Peyer's patch (tissue), 4 donors: Measurements from ENCODE around the gene PEA15. TPM values are rescaled to one million over a fixed set of nuclear protein-coding genes. Genes with fewer than 3 reads are reported as not detected.
A peak's percentile ranks its signal among the peaks of the same experiment; 100 is the strongest.

Experiments used
- DNase-seq, 3 donors: peaks; one replicate each; pipeline ENCODE4 v3.0.0-alpha.2; 2017 to 2019
- H3K27ac ChIP-seq, 4 donors: fragments of 200-600 bp; sonication (generic); one replicate each; pipeline ENCODE4 v1.5.1; 2016 to 2019
- H3K27me3 ChIP-seq, 2 donors: fragments of 200-600 bp; sonication (generic); one replicate each; pipeline ENCODE4 v1.5.1; 2019
- H3K36me3 ChIP-seq, 3 donors: fragments of 200-600 bp; sonication (generic); one replicate each; pipeline ENCODE4 v1.5.1; 2016 to 2019
- H3K4me1 ChIP-seq, 4 donors: fragments of 200-600 bp; sonication (generic); one replicate each; pipeline ENCODE4 v1.5.1; 2016 to 2019
- H3K4me3 ChIP-seq, 4 donors: fragments of 200-600 bp; sonication (generic); 1 replicate in 3 of 4; 2 replicates in 1 of 4; pipeline ENCODE4 v1.5.1; 2016 to 2019; ENCODE audit warnings: mild to moderate bottlenecking in 1 of 4
- H3K9me3 ChIP-seq, 4 donors: fragments of 200-600 bp; sonication (generic); one replicate each; pipeline ENCODE4 v1.5.1; 2016 to 2019; ENCODE audit warnings: mild to moderate bottlenecking in 1 of 4
- POLR2A ChIP-seq, 2 donors: fragments of 450-650 bp; IDR thresholded peaks; one replicate each; pipeline ENCODE4 v1.5.1; 2017; ENCODE audit warnings: antibody characterized with exemption in 2 of 2, mild to moderate bottlenecking in 2 of 2, moderate library complexity in 2 of 2
- total RNA-seq, 4 donors: library from RNA; depleted of rRNA; stranded (reverse); fragments of >200 nt; gene quantifications; one replicate each; pipeline ENCODE4 v1.1.0, GENCODE V29; 2016
- TF ChIP-seq, protein P1 (sequence below), 6 experiments: fragments of 450-650 bp in 4 of 6; fragments of 200-600 bp in 2 of 6; sonication (generic) in 1 of 6; IDR thresholded peaks; one replicate each; pipeline ENCODE4 v1.5.1; 2017 to 2019; ENCODE audit warnings: antibody characterized with exemption in 6 of 6, mild to moderate bottlenecking in 3 of 6, moderate library complexity in 1 of 6

Gene PEA15
- 10 to 100 TPM; 10.2 to 34.7 (median 17.3) TPM for total RNA-seq

DNA sequence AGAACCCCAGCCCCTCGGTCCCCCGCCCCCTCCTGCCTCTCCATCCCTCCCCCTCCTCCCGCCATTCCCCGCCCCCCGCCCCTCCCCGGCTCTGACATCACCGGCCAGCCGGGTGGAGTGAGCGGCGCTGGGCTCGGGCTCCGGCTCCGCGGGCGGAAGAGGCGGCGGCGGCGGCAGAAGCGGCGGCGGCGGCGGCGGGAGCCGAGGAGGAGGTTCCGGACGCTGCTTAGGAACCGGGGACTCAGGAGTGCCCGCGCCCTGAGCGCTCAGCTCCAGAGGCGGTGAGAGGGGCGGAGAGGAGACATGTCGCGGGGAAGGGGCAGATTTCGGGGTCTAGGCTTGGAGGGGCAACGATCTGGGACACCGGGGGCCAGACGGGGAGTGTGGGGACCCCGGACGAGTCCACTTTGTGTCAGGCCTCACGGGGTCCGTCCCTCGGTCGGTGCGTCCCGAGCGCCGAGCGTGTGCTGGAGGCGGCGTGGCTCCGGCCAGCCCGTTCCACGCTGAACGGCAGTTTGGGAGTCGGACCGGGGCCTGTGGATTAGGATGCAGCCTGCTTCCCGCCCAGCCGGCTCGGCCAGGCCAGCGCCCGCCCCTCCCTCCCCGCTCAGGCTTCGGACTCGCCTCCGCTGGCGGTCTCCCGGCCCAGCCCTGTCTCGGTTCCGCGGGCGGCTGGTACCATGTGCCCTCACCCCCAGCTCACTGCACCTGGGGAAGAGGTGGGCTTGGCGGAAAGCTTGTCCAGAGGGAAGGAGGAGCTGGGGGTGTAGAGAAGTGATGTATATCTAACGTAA is at the start of gene PEA15:
Gene PEA15, plus strand, starts transcription at position 143 of the 794 bp plus-strand sequence. CDS start 6,161 bp downstream, outside the sequence.
- Histone ChIP-seq H3K4me1 (peaks cover 0 to 24% (median 8%) of the 10 kb centered on the region in 4 donors), H3K27ac (peak within 1 kb of the TSS; percentile 86 to 93 (median 88)), H3K36me3 (peaks cover 0 to 9% (median 0%) of the 10 kb centered on the region in 3 donors), H3K9me3 (no peaks in the 10 kb centered on the region), H3K27me3 (no peaks in the 10 kb centered on the region), H3K4me3 (peak within 1 kb of the TSS; percentile 78 to 94 (median 84))
- DNase-seq, result peak; percentile 74 to 89 (median 81)
- peak; percentile 43 to 48 for TF ChIP-seq POLR2A (IDR thresholded peaks at IDR 0.05)
- TF ChIP-seq, protein P1, sequence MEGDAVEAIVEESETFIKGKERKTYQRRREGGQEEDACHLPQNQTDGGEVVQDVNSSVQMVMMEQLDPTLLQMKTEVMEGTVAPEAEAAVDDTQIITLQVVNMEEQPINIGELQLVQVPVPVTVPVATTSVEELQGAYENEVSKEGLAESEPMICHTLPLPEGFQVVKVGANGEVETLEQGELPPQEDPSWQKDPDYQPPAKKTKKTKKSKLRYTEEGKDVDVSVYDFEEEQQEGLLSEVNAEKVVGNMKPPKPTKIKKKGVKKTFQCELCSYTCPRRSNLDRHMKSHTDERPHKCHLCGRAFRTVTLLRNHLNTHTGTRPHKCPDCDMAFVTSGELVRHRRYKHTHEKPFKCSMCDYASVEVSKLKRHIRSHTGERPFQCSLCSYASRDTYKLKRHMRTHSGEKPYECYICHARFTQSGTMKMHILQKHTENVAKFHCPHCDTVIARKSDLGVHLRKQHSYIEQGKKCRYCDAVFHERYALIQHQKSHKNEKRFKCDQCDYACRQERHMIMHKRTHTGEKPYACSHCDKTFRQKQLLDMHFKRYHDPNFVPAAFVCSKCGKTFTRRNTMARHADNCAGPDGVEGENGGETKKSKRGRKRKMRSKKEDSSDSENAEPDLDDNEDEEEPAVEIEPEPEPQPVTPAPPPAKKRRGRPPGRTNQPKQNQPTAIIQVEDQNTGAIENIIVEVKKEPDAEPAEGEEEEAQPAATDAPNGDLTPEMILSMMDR (IDR thresholded peaks at IDR 0.05), result no peak

- TF ChIP-seq, protein P1 (IDR thresholded peaks at IDR 0.05), result no peak
- no peak for TF ChIP-seq POLR2A (IDR thresholded peaks at IDR 0.05)
- H3K9me3 ChIP-seq, result no peaks in the 10 kb centered on the region
Measured at GRCh38 chr1:160156361-160156760, 48.8 kb upstream of the PEA15 start.

GRCh38 chr1:160157174-160157573 is 48.0 kb upstream of the PEA15 start:
- H3K27me3 ChIP-seq, result no peaks in the 10 kb centered on the region
- no peaks in the 10 kb centered on the region for H3K36me3 ChIP-seq
- TF ChIP-seq, protein P1 (IDR thresholded peaks at IDR 0.05), result no peak
- H3K4me1 ChIP-seq, result no peaks in the 10 kb centered on the region
- no peak overlapping the region for H3K4me3 ChIP-seq
- no peak overlapping the region for H3K27ac ChIP-seq
- no peak for DNase-seq
- no peaks in the 10 kb centered on the region for H3K9me3 ChIP-seq

More at GRCh38 chr1:160156361-160156760, 48.8 kb upstream of the PEA15 start:
- no peaks in the 10 kb centered on the region for H3K4me1 ChIP-seq
- no peaks in the 10 kb centered on the region for H3K36me3 ChIP-seq
- H3K4me3 ChIP-seq, result no peak overlapping the region
- no peaks in the 10 kb centered on the region for H3K27me3 ChIP-seq
- no peak overlapping the region for H3K27ac ChIP-seq
- no peak for DNase-seq

GRCh38 chr1:160158031-160158430 is 47.2 kb upstream of the PEA15 start:
- DNase-seq, result no peak
- no peak overlapping the region for H3K4me3 ChIP-seq
- H3K9me3 ChIP-seq, result no peaks in the 10 kb centered on the region
- TF ChIP-seq, protein P1 (IDR thresholded peaks at IDR 0.05), result no peak
- no peak for TF ChIP-seq POLR2A (IDR thresholded peaks at IDR 0.05)
- no peaks in the 10 kb centered on the region for H3K27me3 ChIP-seq
- H3K27ac ChIP-seq, result no peak overlapping the region
- no peaks in the 10 kb centered on the region for H3K36me3 ChIP-seq
- no peaks in the 10 kb centered on the region for H3K4me1 ChIP-seq

- H3K27ac ChIP-seq, result no peak overlapping the region
- no peak overlapping the region for H3K4me3 ChIP-seq
- no peaks in the 10 kb centered on the region for H3K9me3 ChIP-seq
- H3K27me3 ChIP-seq, result no peaks in the 10 kb centered on the region
- TF ChIP-seq, protein P1 (IDR thresholded peaks at IDR 0.05), result no peak
- TF ChIP-seq POLR2A (IDR thresholded peaks at IDR 0.05), result no peak
- no peaks in the 10 kb centered on the region for H3K4me1 ChIP-seq
- no peaks in the 10 kb centered on the region for H3K36me3 ChIP-seq
- no peak for DNase-seq
Measured at GRCh38 chr1:160158534-160158933, 46.6 kb upstream of the PEA15 start.
